GM11168 (cell line): Measurements from ENCODE around the gene KLK11.

Source experiments
- in situ Hi-C: fragments of 300-500 bp; cut with MboI; formaldehyde crosslinking; loops from one replicate; pipeline ENCODE4 v1.12.0; 2022; ENCODE audit warnings: low sequenced_read_pairs; ENCODE audit not compliant: unreplicated experiment

Gene KLK11

DNA sequence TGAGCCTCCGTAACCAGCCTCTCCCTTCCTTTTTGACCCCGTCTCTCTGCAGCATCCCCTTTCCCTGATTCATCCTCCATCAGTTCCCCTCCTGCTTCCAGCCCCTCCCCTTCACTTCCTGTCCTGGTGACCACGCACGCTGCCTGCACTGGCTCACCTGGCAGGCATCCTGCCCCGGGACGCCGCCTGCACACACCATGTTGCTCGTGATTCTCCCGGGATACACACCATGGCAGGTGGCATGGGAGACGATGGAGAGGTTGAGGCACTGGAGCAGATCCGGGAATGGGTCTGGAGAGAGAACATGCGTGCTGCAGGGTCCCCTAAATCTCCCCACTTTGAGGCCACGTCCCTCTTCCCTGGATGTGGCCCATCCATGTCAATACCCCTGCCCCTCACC, 4.2 kb upstream of the KLK11 start:
- in situ Hi-C loops = no loop called here

DNA sequence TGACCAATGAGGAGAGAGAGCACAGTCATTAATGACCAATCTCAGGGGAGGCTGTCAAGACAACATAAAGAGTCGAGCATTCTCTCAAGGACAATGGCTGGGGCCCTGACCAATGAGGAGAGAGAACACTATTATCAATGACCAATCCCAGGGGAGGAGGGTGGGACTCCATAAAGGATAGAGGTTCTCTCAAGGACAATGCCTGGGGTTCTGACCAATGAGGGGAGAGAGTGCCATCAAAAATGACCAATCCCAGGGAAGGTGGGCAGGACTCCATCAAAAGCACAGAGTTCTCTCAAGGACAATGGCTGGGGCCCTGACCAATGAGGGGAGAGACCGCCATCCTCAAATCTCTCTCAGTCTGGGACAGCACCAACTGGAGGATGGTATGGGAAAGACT, 3.3 kb upstream of the KLK11 start:
- in situ Hi-C loops = no loop called here

DNA sequence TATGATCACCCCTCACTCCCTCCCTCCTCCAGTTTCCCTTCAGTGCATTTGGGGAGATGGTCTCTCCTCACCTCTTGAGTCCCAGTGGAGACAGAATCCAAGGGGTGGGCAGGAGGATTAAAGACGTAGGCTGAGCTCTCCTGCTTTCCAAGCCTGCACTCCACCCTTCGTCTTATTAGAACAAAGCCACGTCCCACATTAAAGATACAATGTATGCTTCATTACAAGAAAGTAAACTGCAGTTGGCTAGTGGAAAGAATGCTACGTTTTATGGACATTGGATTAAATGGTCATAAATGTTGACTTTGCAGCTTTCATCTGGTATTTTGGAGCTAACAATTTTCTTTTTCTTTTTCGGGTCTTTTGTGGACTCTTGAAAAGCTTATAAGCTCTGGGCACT, 1.5 kb upstream of the KLK11 start:
- in situ Hi-C loops = no loop called here

DNA sequence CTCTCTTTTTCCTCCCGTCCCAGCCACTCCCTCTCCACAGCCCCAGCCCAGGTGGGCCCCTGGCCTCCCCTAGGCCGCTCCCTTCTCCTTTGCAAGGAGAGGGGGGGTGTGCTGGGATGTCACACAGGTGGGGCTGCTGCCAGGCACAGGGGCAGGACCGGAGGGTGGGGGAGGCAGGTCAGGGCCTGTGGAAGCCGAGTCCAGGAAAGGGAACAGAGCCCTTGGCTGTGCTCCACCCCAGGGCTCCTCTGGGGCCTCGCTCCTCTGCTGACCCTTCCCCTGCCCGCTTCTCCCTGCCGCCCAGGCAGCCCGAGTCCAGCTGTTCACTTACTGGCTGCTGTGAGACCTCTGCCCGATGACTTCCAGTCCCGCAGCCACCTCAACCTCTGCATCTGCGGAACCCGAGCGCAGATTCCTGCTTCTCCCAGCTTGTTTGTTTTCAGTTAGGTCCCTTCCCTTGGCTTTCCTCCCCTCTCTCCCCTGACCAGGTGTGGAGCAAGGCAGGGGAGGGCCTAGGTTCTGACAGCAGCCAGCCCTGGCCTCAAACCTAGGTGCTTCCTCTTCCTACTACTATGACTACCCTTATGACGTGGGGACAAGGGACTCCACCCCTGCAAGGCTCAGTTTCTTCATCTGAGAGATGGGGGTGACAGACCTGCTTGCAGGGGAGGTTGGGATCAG, 850 bp upstream of the KLK11 start:
- in situ Hi-C loops = no loop called here

DNA sequence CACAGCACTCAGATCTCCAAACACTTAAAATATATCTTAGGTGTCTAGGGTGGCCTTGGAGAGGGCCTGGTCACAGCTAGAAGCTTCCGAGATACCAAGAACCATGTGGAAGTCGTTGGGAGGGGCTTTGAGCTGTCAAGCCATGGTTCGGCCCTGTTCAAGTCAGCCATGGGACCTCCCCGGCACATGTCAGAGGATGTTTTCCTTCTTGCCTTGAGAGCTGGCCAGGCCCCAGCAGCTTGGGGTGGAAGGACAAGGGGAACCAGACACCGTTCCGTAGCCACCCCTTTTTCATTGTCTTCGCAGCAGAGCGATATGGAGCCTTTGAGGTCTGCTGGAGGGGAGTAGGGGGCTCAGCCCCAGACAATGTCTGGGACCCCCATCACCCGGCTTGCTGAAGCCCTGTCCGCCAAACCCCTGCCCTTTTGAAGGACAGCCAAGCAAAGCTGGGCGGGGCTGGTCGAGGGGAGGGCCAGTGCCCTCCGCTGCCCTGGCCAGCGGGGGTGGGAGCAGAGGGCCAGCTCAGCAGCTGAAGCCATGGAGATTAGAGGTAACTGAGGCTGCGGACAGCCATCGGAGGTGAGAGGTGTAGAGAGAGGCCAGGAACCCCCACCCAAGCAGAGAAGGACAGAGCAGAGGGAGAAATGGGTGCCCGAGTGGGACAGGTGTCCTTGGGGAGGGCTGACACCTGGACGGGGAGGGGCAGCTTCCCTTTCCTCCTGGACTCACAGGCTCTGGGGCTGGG, 435 bp downstream of the KLK11 start:
- in situ Hi-C loops = no loop called here

DNA sequence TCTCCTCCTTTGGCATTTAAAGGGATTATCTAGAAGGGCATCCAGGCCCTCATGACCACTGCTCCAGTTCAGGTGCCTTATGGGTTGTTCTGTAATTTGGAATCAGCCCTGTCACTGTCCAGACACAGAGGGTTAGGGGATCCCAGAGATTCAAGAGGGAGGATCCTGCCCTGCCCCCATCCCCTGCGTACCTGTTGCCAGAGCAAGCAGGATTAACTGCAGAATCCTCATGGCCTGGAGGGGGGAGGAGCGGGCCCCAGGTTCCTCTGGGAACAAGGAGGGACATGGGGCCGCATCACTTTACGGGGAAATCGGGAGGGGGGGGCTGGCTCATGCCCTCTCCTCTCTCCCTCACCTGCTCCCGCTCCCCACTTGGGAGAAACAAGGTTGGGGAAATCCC, 1.0 kb downstream of the KLK11 start:
- in situ Hi-C loops = no loop called here

DNA sequence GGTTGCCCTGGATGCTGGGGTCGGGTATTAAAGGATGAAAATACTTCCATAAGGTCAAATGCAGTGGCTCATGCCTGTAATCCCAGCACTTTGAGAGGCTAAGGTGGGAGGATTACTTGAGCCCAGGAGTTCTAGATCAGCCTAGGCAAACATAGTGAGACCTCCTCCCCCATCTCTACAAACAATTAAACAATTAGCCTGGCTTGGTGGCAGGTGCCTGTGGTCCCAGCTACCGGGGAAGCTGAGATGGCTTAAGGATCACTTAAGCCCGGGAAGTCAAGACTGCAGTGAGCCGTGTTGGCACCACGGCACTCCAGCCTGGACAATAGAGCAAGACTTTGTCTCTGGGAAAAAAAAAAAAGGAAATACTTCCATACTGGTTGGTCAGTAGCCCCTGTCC, 1.5 kb downstream of the KLK11 start:
- in situ Hi-C loops = no loop called here

DNA sequence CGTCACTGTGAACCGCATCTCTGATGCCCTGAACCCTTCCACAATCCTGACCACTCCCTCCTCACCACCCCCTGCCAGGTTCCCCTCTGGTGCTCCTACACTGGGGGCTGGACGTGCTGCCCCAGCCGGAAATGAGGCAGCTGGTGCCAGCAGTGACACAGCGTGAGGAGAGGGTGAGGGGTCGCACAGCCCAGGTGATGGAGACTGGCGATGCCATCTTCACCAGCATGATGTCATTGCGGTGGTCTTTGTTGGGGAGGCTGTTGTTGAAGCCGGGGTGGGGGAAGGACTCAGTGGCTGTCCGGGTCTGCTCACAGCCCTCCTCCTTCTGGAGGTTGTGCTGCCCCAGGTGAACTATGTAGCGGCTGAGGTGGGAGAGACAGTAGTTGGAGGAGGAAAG, 2.5 kb downstream of the KLK11 start:
- in situ Hi-C loops = no loop called here

DNA sequence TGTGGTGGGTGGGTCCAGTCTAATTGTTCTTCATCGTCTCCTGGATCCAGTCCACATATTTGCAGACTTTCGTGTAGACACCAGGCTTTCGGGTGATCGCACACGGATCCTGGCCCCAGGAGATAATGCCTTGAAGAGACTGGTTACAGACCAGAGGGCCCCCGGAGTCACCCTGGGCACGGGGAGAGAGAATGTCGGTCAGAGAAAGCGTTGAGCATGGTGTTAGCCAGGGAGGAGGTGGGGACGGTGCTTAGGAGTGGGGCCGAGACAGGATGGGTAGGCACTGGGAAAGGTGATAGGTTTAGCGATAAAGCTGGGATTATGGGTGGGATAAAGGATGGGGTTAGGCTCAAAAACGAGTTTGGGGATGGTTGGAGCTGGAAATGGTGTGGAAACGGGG, 3.9 kb downstream of the KLK11 start:
- in situ Hi-C loops = no loop called here

DNA sequence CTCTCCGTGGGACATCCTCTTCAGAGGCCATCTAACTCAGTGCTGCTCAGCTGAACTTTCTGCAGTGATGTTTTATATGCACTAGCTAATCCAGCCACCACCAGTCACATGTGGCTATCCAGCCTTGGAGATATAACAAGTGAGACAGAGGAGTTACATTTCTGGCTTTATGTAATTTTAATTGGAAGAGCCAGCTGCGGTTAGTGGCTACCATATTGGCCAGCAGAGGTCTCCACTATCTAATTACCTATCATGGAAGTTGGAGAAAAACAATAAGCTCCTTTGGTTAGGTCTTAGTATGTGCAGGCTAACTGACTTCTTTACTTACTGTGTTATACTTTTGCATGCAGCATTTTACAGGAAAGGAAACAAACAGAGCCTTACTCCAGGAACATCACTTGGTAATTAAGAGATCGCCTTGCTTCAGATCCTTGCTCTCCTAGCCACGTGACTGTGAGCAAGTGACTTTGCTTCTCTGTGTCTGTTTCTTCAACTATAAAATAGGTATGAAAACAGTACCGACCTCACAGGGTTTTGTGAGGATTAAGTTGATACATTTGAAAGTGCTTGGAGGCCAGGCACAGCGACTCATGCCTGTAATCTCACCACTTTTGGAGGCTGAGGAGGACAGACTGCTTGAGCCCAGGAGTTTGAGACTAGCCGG, 5.3 kb downstream of the KLK11 start:
- in situ Hi-C loops = no loop called here

DNA sequence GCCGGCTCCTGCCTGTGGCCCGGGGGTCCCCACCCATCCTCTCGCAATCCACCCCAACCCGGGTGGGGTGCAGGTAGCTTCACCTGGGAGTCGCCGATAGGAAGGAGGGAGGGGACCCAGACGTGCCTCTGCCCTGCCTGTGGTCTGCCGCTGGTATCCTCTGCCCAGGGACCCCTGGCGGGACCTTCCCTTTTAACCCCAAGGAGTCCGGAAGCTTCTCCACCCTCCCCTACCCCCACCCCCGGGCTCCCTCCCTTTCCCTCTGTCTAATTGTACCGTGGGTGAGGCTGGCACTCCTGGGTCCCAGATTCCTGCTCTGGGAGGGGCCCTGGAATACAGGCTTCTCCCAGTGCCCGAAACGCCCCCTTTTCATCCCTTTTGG, 6.9 kb downstream of the KLK11 start, which contains the start of gene KLK10:
TSS of gene KLK10 (minus strand) at position 166 of the 382 bp plus-strand sequence. CDS start 579 bp downstream, outside the sequence.
- in situ Hi-C loops = no loop called here

DNA sequence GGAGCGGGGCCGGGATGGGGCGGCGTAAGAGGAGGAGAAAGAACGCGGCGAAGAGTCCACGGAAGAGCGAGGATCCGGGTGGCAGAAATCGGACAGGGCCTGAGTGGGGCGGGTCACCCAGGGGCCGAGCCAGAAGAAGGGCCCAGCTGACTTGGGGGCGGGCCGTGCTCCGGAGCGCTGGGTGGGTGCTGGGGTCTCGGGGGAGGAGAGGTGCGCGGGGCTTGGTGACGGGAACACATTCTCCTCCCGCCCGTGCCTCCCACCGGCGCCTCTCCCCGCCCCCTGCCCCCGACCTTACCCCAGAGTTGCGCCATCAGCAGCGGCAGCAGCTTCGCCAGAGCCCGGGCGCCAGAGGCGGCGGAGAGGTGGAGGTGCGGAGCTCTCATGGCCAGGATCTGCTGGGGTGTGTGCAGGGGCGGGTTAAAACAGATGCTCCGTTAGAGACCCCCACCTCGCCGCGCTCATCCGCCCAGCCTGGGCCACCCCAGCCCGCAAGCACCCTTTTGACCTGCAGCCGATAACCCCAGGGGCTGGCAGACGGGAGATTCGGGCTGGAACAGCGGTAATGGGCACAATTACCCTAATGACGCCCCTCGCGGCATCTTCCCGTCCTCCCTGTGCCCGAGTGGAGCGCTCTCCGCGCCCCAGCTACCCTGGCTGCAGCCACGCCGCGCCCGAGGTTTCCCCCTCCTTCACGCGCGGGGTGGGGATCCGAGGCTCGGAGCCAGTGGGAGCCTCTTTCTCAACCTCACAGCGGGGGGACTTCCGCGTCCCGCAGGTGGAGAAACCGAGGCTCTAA, 7.5 kb downstream of the KLK11 start:
- in situ Hi-C loops = no loop called here

DNA sequence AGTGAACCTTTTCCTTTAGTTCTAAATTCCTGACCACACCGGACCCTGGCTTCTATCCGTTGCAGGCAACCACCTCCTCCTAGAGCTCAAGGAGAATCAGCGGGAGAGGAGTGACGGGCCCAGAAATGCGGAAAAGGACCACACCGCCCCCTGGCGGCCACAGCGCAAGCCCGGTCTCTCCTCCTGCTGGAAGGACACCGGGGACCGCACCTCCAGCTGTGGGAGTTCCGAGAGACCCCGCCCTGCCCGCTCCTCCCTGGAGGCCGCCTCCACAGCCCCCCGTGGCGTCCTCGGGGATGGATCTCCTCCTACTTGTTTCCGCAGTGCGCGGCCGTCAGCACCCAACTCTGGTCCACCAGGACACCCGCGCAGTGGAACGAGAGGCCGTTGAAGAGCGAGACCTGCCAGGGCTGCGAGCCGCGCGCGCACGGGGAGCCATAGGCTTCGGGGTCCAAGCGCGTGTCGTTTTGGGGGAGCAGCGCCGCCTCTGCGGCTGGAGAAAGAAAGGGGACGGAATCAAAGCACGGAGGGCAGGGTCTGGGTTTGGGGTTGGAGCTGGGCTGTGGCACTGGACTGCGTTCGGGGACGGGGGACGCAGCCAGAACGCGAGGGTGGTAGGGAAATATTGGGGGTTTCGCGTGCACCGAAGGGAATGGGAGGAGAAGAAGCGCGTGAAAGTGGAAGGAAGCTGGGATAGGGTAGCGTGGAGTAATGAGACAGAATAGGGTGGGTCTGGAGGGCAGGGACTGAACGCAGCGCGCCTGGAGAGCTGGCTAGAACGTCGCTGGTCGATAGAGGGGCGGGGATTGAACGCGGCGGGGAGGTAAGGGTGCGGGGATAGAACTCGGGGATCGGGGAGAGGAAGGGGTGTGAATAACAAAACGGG, 9.4 kb downstream of the KLK11 start:
- in situ Hi-C loops = no loop called here

DNA sequence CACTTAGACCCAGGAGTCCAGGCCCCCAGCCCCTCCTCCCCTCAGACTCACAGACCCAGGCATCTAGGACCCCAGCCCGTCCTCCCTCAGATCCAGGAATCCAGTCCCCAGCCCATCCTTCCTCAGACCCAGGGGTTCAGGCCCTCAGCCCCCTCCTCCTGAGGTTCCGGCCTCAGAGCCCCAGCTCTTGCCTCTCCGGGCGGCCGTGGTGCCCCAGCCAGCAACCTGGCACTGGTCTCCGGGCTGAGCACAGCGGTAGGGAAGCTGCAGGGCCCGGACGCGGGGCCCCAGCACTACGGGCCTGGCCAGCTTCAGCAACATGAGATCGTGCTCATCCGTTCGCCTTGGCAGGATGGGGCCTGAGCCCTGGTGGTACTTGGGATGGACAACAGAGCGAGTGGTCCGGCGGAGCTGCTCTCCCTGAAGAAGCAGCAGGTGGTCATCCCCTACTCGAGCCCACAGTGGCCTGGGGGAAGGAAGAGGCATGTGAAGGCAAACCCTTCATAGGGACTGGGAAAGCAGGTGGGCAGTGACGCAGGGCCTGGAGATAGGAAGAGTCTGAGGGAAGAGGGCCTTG, 10.6 kb downstream of the KLK11 start:
- in situ Hi-C loops = no loop called here

DNA sequence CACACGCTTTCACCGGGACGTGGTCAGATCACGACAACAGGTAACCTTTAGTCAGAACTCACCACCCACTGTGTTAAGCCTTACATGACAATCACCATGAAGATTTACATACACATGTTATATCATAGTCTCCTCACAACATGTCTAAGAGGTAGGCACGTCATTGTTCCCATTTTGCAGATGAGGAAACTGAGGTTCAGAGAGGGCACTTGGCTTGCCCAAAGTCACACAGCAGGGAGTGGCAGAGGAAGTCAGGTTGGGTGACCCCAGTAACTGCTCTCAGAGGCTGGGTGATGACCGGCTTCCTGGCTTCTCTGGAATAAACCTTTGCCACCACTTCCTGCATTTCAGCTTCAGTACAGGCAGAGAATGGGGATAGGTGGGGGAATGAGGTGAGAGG, 12.2 kb downstream of the KLK11 start:
- in situ Hi-C loops = no loop called here

DNA sequence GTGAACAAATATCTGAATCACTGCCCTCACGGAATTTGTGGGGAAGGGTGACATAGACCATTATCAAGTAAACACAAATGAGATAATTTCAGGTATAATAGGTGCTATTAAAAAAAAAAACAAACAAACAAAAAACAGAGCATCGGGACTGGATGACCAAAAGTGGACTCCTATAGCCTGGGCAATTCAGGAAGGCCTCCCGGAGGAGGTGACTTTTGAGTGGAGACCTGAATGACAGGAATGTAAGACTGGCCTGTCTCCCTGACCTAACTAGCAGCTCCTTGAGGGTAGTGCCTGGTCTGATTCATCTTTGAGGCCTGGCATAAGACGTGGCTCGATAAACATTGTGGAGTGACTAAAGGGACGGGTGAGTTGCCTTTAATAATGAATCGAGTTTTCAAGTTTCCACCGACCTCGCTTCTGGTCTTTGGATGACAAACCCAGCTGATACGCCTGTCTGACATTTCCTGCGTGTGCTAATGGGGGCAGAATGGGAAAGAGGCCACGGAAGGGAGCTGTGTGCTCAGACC, 13.7 kb downstream of the KLK11 start:
- in situ Hi-C loops = no loop called here

DNA sequence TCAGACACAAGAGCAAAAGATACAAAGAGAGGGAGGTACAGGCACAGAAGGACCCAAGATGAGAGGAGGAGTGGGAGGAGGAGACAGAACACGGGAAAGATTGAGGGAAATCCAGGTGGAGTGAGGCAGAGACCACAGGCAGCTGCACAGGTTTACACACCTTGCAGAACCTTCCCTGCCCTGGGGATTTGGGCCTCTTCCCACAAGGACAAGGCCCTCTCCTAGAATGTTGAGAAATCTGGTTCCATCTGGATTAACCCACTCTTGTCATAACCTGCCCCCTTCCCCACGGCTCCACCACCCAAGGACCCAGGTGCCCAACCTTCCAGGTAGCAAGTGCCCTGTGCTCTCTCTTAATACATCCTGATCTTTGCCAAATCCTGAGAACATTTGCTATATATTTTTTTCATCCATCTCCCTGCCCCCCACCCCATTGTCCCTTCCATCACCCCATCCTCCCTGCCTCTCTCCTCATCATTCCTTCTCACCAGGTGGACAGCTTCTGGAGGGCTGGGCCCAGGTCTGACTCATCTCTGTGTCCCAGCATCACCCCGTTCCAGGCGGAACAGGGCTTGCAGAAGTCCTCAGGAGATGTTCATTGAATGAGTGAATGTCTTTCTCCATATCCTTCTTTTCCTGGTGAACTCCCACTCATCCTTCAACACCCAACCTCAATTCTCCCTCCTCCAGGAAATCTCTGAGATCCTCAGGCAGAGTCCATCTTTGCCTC, 16.2 kb downstream of the KLK11 start:
- in situ Hi-C loops = no loop called here

DNA sequence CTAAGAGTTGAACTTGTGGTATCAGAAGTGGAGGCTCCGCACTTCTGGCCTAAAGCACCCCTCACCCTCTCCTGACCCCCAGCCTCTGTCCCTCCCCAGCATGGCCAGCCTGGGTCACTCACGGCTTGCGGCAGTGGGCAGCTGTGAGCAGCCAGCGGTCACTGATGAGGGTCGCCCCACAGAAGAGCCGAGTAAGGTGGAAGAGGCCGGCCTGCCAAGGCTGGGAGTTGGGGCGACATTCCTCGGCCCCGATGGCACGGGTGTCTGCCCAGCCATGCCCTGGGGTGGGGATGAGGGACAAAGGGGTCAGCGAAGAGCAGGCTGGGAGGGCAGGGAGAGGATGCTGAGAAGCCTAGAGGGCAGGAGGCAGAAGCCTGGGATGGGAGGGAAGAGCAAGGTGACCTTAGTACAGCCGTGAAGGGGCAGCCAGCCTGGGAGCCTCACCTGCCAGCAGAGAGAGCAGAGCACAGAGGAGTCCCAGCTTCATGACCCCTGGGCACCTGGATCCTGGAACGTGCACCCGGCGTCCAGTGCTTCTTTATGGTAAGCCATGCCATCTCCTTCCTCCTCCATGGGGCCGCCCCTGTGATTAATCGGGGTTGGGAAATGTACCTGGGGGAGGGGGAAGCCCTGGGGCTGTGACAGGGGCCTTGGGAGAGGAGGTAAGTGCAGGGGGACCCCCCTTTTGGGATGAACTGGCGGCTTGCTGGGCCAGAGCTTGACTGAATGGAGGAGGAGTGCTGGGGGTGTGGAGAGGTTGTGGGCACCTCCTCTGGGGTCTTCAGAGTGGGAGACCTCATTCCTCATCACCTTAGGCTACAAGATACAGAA, 17.1 kb downstream of the KLK11 start:
- in situ Hi-C loops = no loop called here
